Activated CD4-positive, alpha-beta T cell treated with anti-CD3 and anti-CD28 coated beads, Interleukin-2, amount 50 U/mL, for 4 hours (primary cell): Measurements from ENCODE around the gene GLRA2.
A peak's percentile ranks its signal among the peaks of the same experiment; 100 is the strongest.
"Not testable (repeated sequence)": the region's sequence is repeated elsewhere in the genome, so short reads cannot be mapped to it uniquely, and the experiment has no call there.

ENCODE experiments used
- DNase-seq, 2 experiments: peaks; one replicate each; pipeline ENCODE4 v3.0.0-alpha.2; 2020

The GLRA2 gene

GRCh38 chrX:14594521-14594920 is 65.2 kb downstream of the GLRA2 start:
- DNase-seq = no peak

GRCh38 chrX:14598330-14598729 is 69.0 kb downstream of the GLRA2 start:
- DNase-seq = no peak

GRCh38 chrX:14607446-14607985 is 78.2 kb downstream of the GLRA2 start:
- no peak for DNase-seq

GRCh38 chrX:14612450-14612849 is 83.1 kb downstream of the GLRA2 start:
- DNase-seq = not testable (repeated sequence)

- DNase-seq = no peak
Measured at GRCh38 chrX:14616301-14616700, 87.0 kb downstream of the GLRA2 start.

GRCh38 chrX:14616836-14617235 is 87.5 kb downstream of the GLRA2 start:
- DNase-seq = no peak

GRCh38 chrX:14618177-14618965 is 89.0 kb downstream of the GLRA2 start:
- no peak for DNase-seq

GRCh38 chrX:14630733-14631132 is 101.4 kb downstream of the GLRA2 start:
- DNase-seq = no peak

GRCh38 chrX:14641681-14642655 is 112.6 kb downstream of the GLRA2 start:
- DNase-seq = no peak

GRCh38 chrX:14660970-14661369 is 131.6 kb downstream of the GLRA2 start:
- no peak for DNase-seq

GRCh38 chrX:14670819-14671218 is 141.5 kb downstream of the GLRA2 start:
- no peak for DNase-seq

- no peak for DNase-seq
Measured at GRCh38 chrX:14672611-14673172, 143.4 kb downstream of the GLRA2 start.

- DNase-seq = no peak
Measured at GRCh38 chrX:14673236-14673635, 143.9 kb downstream of the GLRA2 start.

- peak in 1 of 2 experiments; percentile 0 for DNase-seq
Measured at GRCh38 chrX:14673764-14674163, 144.4 kb downstream of the GLRA2 start.

GRCh38 chrX:14675500-14675899 is 146.2 kb downstream of the GLRA2 start:
- no peak for DNase-seq

- no peak for DNase-seq
Measured at GRCh38 chrX:14676431-14676830, 147.1 kb downstream of the GLRA2 start.

- not testable (repeated sequence) for DNase-seq
Measured at GRCh38 chrX:14688331-14688730, 159.0 kb downstream of the GLRA2 start.

GRCh38 chrX:14690553-14690952 is 161.2 kb downstream of the GLRA2 start:
- DNase-seq = no peak

- DNase-seq = no peak
Measured at GRCh38 chrX:14694611-14695010, 165.3 kb downstream of the GLRA2 start.

- DNase-seq = no peak
Measured at GRCh38 chrX:14697451-14697850, 168.1 kb downstream of the GLRA2 start.

GRCh38 chrX:14698790-14699189 is 169.5 kb downstream of the GLRA2 start:
- no peak for DNase-seq

- DNase-seq = no peak
Measured at GRCh38 chrX:14700982-14701381, 171.6 kb downstream of the GLRA2 start.

- DNase-seq = no peak
Measured at GRCh38 chrX:14702145-14702544, 172.8 kb downstream of the GLRA2 start.
